Adrenal gland (tissue), 5 donors: Measurements from ENCODE around the gene CCDC149.

Experiments
- POLR2A ChIP-seq, 2 donors: fragments of 450-650 bp; IDR thresholded peaks; one replicate each; pipeline ENCODE4 v1.6.1; 2017; ENCODE audit warnings: antibody characterized with exemption in 2 of 2, mild to moderate bottlenecking in 2 of 2, moderate library complexity in 1 of 2
- TF ChIP-seq, protein P1 (sequence below), 6 experiments: fragments of 450-650 bp in 4 of 6; fragments of 200-600 bp in 2 of 6; sonication (generic) in 1 of 6; IDR thresholded peaks; 1 replicate in 5 of 6; 2 replicates in 1 of 6; pipeline versions ENCODE4 v1.5.1 to v1.8.0; 2016 to 2021; ENCODE audit warnings: antibody characterized with exemption in 6 of 6, mild to moderate bottlenecking in 2 of 6, moderate library complexity in 1 of 6
- donor health status: DM: no; HTN: no; CAD: no.

- TF ChIP-seq, protein P1, sequence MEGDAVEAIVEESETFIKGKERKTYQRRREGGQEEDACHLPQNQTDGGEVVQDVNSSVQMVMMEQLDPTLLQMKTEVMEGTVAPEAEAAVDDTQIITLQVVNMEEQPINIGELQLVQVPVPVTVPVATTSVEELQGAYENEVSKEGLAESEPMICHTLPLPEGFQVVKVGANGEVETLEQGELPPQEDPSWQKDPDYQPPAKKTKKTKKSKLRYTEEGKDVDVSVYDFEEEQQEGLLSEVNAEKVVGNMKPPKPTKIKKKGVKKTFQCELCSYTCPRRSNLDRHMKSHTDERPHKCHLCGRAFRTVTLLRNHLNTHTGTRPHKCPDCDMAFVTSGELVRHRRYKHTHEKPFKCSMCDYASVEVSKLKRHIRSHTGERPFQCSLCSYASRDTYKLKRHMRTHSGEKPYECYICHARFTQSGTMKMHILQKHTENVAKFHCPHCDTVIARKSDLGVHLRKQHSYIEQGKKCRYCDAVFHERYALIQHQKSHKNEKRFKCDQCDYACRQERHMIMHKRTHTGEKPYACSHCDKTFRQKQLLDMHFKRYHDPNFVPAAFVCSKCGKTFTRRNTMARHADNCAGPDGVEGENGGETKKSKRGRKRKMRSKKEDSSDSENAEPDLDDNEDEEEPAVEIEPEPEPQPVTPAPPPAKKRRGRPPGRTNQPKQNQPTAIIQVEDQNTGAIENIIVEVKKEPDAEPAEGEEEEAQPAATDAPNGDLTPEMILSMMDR (IDR thresholded peaks at IDR 0.05): no peak
- no peak for TF ChIP-seq POLR2A (IDR thresholded peaks at IDR 0.05)
These were observed 2.5 kb upstream of the CCDC149 start for GRCh38 chr4:24915121-24915922.
